GM21528 (cell line): ENCODE data around the gene KTN1.

Experiments
- ATAC-seq: cut with Tn5 transposase; IDR thresholded peaks from one replicate; pipeline ENCODE4 v1.9.1; 2021; ENCODE audit warnings: mild to moderate bottlenecking, moderate library complexity; ENCODE audit not compliant: unreplicated experiment, low FRiP score

KTN1 gene

GRCh38 chr14:55706893-55707292 lies 126.9 kb downstream of the KTN1 start:
- ATAC-seq: no peak

- ATAC-seq: no peak
Observed at GRCh38 chr14:55707365-55707804, 127.4 kb downstream of the KTN1 start.

- no peak for ATAC-seq
Observed at GRCh38 chr14:55710506-55711041, 130.6 kb downstream of the KTN1 start.

GRCh38 chr14:55711175-55711811 lies 131.3 kb downstream of the KTN1 start:
- ATAC-seq: no peak

- no peak for ATAC-seq
Observed at GRCh38 chr14:55712491-55712890, 132.5 kb downstream of the KTN1 start.

- no peak for ATAC-seq
Observed at GRCh38 chr14:55713486-55713885, 133.5 kb downstream of the KTN1 start.

GRCh38 chr14:55715889-55716288 lies 135.9 kb downstream of the KTN1 start:
- no peak for ATAC-seq

GRCh38 chr14:55717621-55718020 lies 137.6 kb downstream of the KTN1 start:
- no peak for ATAC-seq

- no peak for ATAC-seq
Observed at GRCh38 chr14:55718551-55718950, 138.5 kb downstream of the KTN1 start.

GRCh38 chr14:55720796-55721195 lies 140.8 kb downstream of the KTN1 start:
- ATAC-seq: no peak

GRCh38 chr14:55721353-55721752 lies 141.3 kb downstream of the KTN1 start:
- ATAC-seq: no peak

GRCh38 chr14:55722054-55722453 lies 142.0 kb downstream of the KTN1 start:
- no peak for ATAC-seq

- no peak for ATAC-seq
Observed at GRCh38 chr14:55724736-55725135, 144.7 kb downstream of the KTN1 start.

- no peak for ATAC-seq
Observed at GRCh38 chr14:55730592-55731310, 150.7 kb downstream of the KTN1 start.

GRCh38 chr14:55731311-55731872 lies 151.4 kb downstream of the KTN1 start:
- ATAC-seq: no peak

GRCh38 chr14:55731881-55732498 lies 152.0 kb downstream of the KTN1 start:
- no peak for ATAC-seq

GRCh38 chr14:55733599-55733998 lies 153.6 kb downstream of the KTN1 start:
- no peak for ATAC-seq
